ENCODE results near the gene CEMIP.

The CEMIP gene

GRCh38 chr15:80916056-80916455, 136.9 kb downstream of the CEMIP start:
- H3K27me3 Mint-ChIP-seq, result no peaks in the 10 kb centered on the region
- no peak overlapping the region for H3K4me3 Mint-ChIP-seq
- H3K27ac Mint-ChIP-seq, result no peak overlapping the region
- peaks cover 9% of the 10 kb centered on the region for H3K36me3 Mint-ChIP-seq
- no peaks in the 10 kb centered on the region for H3K9me3 Mint-ChIP-seq
- no peak for ATAC-seq
- no peaks in the 10 kb centered on the region for H3K4me1 Mint-ChIP-seq

GRCh38 chr15:80918196-80918783, 139.1 kb downstream of the CEMIP start:
- H3K4me3 Mint-ChIP-seq, result no peak overlapping the region
- peaks cover 13% of the 10 kb centered on the region for H3K36me3 Mint-ChIP-seq
- H3K9me3 Mint-ChIP-seq, result no peaks in the 10 kb centered on the region
- H3K4me1 Mint-ChIP-seq, result no peaks in the 10 kb centered on the region
- H3K27ac Mint-ChIP-seq, result no peak overlapping the region
- no peak for ATAC-seq
- no peaks in the 10 kb centered on the region for H3K27me3 Mint-ChIP-seq

GRCh38 chr15:80920271-80920699, 141.1 kb downstream of the CEMIP start:
- no peak for ATAC-seq
- H3K4me3 Mint-ChIP-seq, result no peak overlapping the region

GRCh38 chr15:80921736-80922410, 142.7 kb downstream of the CEMIP start:
- H3K27ac Mint-ChIP-seq, result no peak overlapping the region
- peaks cover 14% of the 10 kb centered on the region for H3K36me3 Mint-ChIP-seq
- no peaks in the 10 kb centered on the region for H3K9me3 Mint-ChIP-seq
- no peak for ATAC-seq
- H3K4me1 Mint-ChIP-seq, result no peaks in the 10 kb centered on the region
- H3K27me3 Mint-ChIP-seq, result no peaks in the 10 kb centered on the region
- no peak overlapping the region for H3K4me3 Mint-ChIP-seq

More at GRCh38 chr15:80920271-80920699, 141.1 kb downstream of the CEMIP start:
- Mint-ChIP-seq H3K9me3 (no peaks in the 10 kb centered on the region), H3K36me3 (peaks cover 14% of the 10 kb centered on the region), H3K27me3 (no peaks in the 10 kb centered on the region), H3K4me1 (no peaks in the 10 kb centered on the region), H3K27ac (no peak overlapping the region)

GRCh38 chr15:80923668-80924067, 144.5 kb downstream of the CEMIP start:
- no peak for ATAC-seq
- Mint-ChIP-seq H3K4me3 (no peak overlapping the region), H3K27me3 (no peaks in the 10 kb centered on the region), H3K36me3 (peaks cover 14% of the 10 kb centered on the region), H3K4me1 (no peaks in the 10 kb centered on the region), H3K9me3 (no peaks in the 10 kb centered on the region), H3K27ac (no peak overlapping the region)

GRCh38 chr15:80924278-80924677, 145.1 kb downstream of the CEMIP start:
- no peaks in the 10 kb centered on the region for H3K9me3 Mint-ChIP-seq
- ATAC-seq, result no peak
- H3K4me3 Mint-ChIP-seq, result no peak overlapping the region
- H3K27ac Mint-ChIP-seq, result no peak overlapping the region
- H3K27me3 Mint-ChIP-seq, result no peaks in the 10 kb centered on the region
- no peaks in the 10 kb centered on the region for H3K4me1 Mint-ChIP-seq
- H3K36me3 Mint-ChIP-seq, result peaks cover 16% of the 10 kb centered on the region

- no peak overlapping the region for H3K27ac Mint-ChIP-seq
- ATAC-seq, result no peak
- H3K27me3 Mint-ChIP-seq, result no peaks in the 10 kb centered on the region
- H3K4me3 Mint-ChIP-seq, result no peak overlapping the region
- no peaks in the 10 kb centered on the region for H3K4me1 Mint-ChIP-seq
- no peaks in the 10 kb centered on the region for H3K9me3 Mint-ChIP-seq
- peaks cover 20% of the 10 kb centered on the region for H3K36me3 Mint-ChIP-seq
Measured at GRCh38 chr15:80925597-80926059, 146.5 kb downstream of the CEMIP start.

- no peak for ATAC-seq
- H3K4me3 Mint-ChIP-seq, result no peak overlapping the region
- peaks cover 20% of the 10 kb centered on the region for H3K36me3 Mint-ChIP-seq
- H3K27ac Mint-ChIP-seq, result no peak overlapping the region
- H3K4me1 Mint-ChIP-seq, result no peaks in the 10 kb centered on the region
- H3K27me3 Mint-ChIP-seq, result no peaks in the 10 kb centered on the region
- no peaks in the 10 kb centered on the region for H3K9me3 Mint-ChIP-seq
Measured at GRCh38 chr15:80926126-80926525, 147.0 kb downstream of the CEMIP start.

- Mint-ChIP-seq H3K4me1 (no peaks in the 10 kb centered on the region), H3K4me3 (no peak overlapping the region), H3K27ac (no peak overlapping the region), H3K36me3 (peaks cover 6% of the 10 kb centered on the region), H3K9me3 (no peaks in the 10 kb centered on the region), H3K27me3 (no peaks in the 10 kb centered on the region)
- no peak for ATAC-seq
Measured at GRCh38 chr15:80929225-80929624, 150.1 kb downstream of the CEMIP start.

GRCh38 chr15:80929689-80930088, 150.5 kb downstream of the CEMIP start:
- Mint-ChIP-seq H3K4me1 (peaks cover under 1% of the 10 kb centered on the region), H3K4me3 (no peak overlapping the region), H3K27ac (no peak overlapping the region), H3K36me3 (peaks cover 11% of the 10 kb centered on the region), H3K27me3 (no peaks in the 10 kb centered on the region), H3K9me3 (no peaks in the 10 kb centered on the region)
- no peak for ATAC-seq

- H3K9me3 Mint-ChIP-seq, result no peaks in the 10 kb centered on the region
- H3K4me3 Mint-ChIP-seq, result no peak overlapping the region
- peaks cover 17% of the 10 kb centered on the region for H3K36me3 Mint-ChIP-seq
- peaks cover 4% of the 10 kb centered on the region for H3K4me1 Mint-ChIP-seq
- ATAC-seq, result no peak
- no peak overlapping the region for H3K27ac Mint-ChIP-seq
- H3K27me3 Mint-ChIP-seq, result no peaks in the 10 kb centered on the region
Measured at GRCh38 chr15:80931191-80931590, 152.0 kb downstream of the CEMIP start.

- no peak for ATAC-seq
- Mint-ChIP-seq H3K27ac (no peak overlapping the region), H3K9me3 (no peaks in the 10 kb centered on the region), H3K36me3 (peaks cover 25% of the 10 kb centered on the region), H3K4me1 (peaks cover 4% of the 10 kb centered on the region), H3K27me3 (no peaks in the 10 kb centered on the region), H3K4me3 (no peak overlapping the region)
Measured at GRCh38 chr15:80931721-80932512, 152.7 kb downstream of the CEMIP start.

- no peaks in the 10 kb centered on the region for H3K27me3 Mint-ChIP-seq
- H3K4me1 Mint-ChIP-seq, result peaks cover 4% of the 10 kb centered on the region
- peaks cover 29% of the 10 kb centered on the region for H3K36me3 Mint-ChIP-seq
- ATAC-seq, result no peak
- H3K27ac Mint-ChIP-seq, result no peak overlapping the region
- H3K4me3 Mint-ChIP-seq, result no peak overlapping the region
- H3K9me3 Mint-ChIP-seq, result no peaks in the 10 kb centered on the region
Measured at GRCh38 chr15:80932513-80932815, 153.3 kb downstream of the CEMIP start.

- Mint-ChIP-seq H3K4me3 (no peak overlapping the region), H3K4me1 (peaks cover 4% of the 10 kb centered on the region), H3K9me3 (no peaks in the 10 kb centered on the region), H3K36me3 (peaks cover 32% of the 10 kb centered on the region), H3K27ac (no peak overlapping the region), H3K27me3 (no peaks in the 10 kb centered on the region)
- no peak for ATAC-seq
Measured at GRCh38 chr15:80932989-80933388, 153.8 kb downstream of the CEMIP start.

- no peak overlapping the region for H3K4me3 Mint-ChIP-seq
- no peak for ATAC-seq
- no peaks in the 10 kb centered on the region for H3K27me3 Mint-ChIP-seq
- peaks cover 4% of the 10 kb centered on the region for H3K4me1 Mint-ChIP-seq
- H3K27ac Mint-ChIP-seq, result no peak overlapping the region
- peaks cover 27% of the 10 kb centered on the region for H3K36me3 Mint-ChIP-seq
- H3K9me3 Mint-ChIP-seq, result no peaks in the 10 kb centered on the region
Measured at GRCh38 chr15:80934761-80935221, 155.6 kb downstream of the CEMIP start.
